Vagina (tissue), 2 donors: ENCODE measurements around the gene PLA2G4B.

Source experiments
- POLR2A ChIP-seq, 2 donors: fragments of 450-650 bp; IDR thresholded peaks; one replicate each; pipeline ENCODE4 v1.6.1; 2017; ENCODE audit warnings: antibody characterized with exemption in 2 of 2, mild to moderate bottlenecking in 2 of 2, moderate library complexity in 2 of 2
- POLR2AphosphoS5 ChIP-seq, 2 donors: sonication (generic); formaldehyde crosslinking; IDR thresholded peaks; one replicate each; pipeline ENCODE4 v1.9.0; 2017; ENCODE audit warnings: antibody characterized with exemption in 2 of 2, mild to moderate bottlenecking in 2 of 2, low read depth in 1 of 2; ENCODE audit not compliant: insufficient read depth in 1 of 2
- TF ChIP-seq, protein P1 (sequence below), 3 experiments: fragments of 450-650 bp in 2 of 3; fragments of 200-600 bp in 1 of 3; sonication (generic) in 1 of 3; IDR thresholded peaks; one replicate each; pipeline ENCODE4 v1.5.1; 2017 to 2019; ENCODE audit warnings: antibody characterized with exemption in 3 of 3, mild to moderate bottlenecking in 2 of 3, moderate library complexity in 2 of 3

- TF ChIP-seq, protein P1, sequence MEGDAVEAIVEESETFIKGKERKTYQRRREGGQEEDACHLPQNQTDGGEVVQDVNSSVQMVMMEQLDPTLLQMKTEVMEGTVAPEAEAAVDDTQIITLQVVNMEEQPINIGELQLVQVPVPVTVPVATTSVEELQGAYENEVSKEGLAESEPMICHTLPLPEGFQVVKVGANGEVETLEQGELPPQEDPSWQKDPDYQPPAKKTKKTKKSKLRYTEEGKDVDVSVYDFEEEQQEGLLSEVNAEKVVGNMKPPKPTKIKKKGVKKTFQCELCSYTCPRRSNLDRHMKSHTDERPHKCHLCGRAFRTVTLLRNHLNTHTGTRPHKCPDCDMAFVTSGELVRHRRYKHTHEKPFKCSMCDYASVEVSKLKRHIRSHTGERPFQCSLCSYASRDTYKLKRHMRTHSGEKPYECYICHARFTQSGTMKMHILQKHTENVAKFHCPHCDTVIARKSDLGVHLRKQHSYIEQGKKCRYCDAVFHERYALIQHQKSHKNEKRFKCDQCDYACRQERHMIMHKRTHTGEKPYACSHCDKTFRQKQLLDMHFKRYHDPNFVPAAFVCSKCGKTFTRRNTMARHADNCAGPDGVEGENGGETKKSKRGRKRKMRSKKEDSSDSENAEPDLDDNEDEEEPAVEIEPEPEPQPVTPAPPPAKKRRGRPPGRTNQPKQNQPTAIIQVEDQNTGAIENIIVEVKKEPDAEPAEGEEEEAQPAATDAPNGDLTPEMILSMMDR (IDR thresholded peaks at IDR 0.05) = no peak
- TF ChIP-seq POLR2A (IDR thresholded peaks at IDR 0.05) (no peak), POLR2AphosphoS5 (IDR thresholded peaks at IDR 0.05; ENCODE audit: insufficient read depth in 1 of 2, low read depth in 1 of 2) (no peak)
Observed at GRCh38 chr15:41866872-41867579, 28.4 kb downstream of the PLA2G4B start.
